ENCODE measurements around the gene GNB1L. TPM values are rescaled to one million over a fixed set of nuclear protein-coding genes. Genes with fewer than 3 reads are reported as not detected.

Gene GNB1L
- total and polyA plus RNA-seq, 7 donors = 2.5 to 15.0 (median 5.3) TPM

DNA sequence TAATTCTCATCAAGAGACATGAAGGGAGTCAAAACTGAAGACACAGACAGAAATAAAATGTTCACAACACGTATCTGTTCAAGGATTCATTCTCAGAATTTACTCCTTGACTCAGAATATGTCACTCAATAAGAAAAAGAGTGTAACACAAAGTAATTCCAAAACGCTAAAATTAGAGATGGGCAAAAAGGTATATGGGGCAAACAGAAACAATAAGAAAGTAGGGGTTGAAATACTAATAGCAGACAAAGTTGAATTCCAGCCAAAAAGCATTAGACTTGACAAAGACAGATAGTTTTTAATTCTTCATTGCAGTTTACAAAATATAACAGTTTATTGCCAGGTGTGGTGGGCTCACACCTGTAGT, 26.7 kb downstream of the GNB1L start:
- WGBS, 2 donors = 86 to 88% methylated on average over 2 of the region's 2 CpGs
- H3K9me3 ChIP-seq = no peaks in the 10 kb centered on the region

DNA sequence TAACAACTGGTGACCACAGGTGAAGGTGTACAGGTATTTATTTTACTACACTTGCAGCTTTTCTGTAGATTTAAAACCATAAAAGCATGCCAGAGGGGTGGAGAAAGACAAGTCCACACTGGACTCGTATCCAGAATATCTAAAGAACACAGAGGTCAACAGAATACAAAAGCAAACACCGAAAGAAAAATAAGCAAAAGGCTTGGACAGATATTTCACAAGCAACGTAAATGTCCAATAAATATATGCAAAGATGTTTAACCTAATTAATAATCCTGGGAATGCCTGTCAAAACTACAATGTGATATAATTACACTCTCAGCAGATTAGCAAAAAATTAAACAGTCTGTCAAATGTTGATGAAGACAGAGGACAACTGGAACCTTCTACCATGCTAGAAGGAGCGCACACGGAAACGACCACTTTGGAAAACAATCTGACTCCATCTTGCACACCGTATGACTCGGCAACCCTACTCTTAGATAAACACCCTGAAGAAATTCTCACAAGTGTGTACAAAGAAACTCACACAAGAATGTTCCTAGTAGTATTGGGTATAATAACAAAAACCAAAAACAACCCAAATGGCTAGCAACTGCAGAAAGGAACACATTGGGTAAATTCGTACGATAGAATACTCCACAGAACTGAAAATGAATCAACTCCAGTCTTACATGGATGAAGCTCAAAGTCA, 27.2 kb downstream of the GNB1L start:
- H3K27ac ChIP-seq = no peak overlapping the region
- no peaks in the 10 kb centered on the region for H3K36me3 ChIP-seq
- H3K4me3 ChIP-seq = no peak overlapping the region
- TF ChIP-seq, protein P1, sequence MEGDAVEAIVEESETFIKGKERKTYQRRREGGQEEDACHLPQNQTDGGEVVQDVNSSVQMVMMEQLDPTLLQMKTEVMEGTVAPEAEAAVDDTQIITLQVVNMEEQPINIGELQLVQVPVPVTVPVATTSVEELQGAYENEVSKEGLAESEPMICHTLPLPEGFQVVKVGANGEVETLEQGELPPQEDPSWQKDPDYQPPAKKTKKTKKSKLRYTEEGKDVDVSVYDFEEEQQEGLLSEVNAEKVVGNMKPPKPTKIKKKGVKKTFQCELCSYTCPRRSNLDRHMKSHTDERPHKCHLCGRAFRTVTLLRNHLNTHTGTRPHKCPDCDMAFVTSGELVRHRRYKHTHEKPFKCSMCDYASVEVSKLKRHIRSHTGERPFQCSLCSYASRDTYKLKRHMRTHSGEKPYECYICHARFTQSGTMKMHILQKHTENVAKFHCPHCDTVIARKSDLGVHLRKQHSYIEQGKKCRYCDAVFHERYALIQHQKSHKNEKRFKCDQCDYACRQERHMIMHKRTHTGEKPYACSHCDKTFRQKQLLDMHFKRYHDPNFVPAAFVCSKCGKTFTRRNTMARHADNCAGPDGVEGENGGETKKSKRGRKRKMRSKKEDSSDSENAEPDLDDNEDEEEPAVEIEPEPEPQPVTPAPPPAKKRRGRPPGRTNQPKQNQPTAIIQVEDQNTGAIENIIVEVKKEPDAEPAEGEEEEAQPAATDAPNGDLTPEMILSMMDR (IDR thresholded peaks at IDR 0.05) = no peak
- no peak for TF ChIP-seq POLR2AphosphoS5 (IDR thresholded peaks at IDR 0.05)
- TF ChIP-seq EP300 (IDR thresholded peaks at IDR 0.05) = no peak
- peak; percentile 24 for DNase-seq
- H3K4me1 ChIP-seq = no peaks in the 10 kb centered on the region
- H3K9me3 ChIP-seq = no peaks in the 10 kb centered on the region
- H3K27me3 ChIP-seq = no peaks in the 10 kb centered on the region
- 80 to 87% methylated on average over 10 of the region's 10 CpGs for WGBS, 2 donors
- intact Hi-C loops (cut with DNase I) = no loop called here

More for the DNA sequence above, 26.7 kb downstream of the GNB1L start:
- no peak overlapping the region for H3K4me3 ChIP-seq
- TF ChIP-seq POLR2AphosphoS5 (IDR thresholded peaks at IDR 0.05) (no peak), EP300 (IDR thresholded peaks at IDR 0.05) (no peak), POLR2A (IDR thresholded peaks at IDR 0.05) (no peak)
- TF ChIP-seq, protein P1 (IDR thresholded peaks at IDR 0.05) = no peak
- no peak overlapping the region for H3K27ac ChIP-seq
- no peaks in the 10 kb centered on the region for H3K36me3 ChIP-seq
- intact Hi-C loops (cut with DNase I) = no loop called here
- no peak for DNase-seq
- H3K4me1 ChIP-seq = no peaks in the 10 kb centered on the region
- no peaks in the 10 kb centered on the region for H3K27me3 ChIP-seq

DNA sequence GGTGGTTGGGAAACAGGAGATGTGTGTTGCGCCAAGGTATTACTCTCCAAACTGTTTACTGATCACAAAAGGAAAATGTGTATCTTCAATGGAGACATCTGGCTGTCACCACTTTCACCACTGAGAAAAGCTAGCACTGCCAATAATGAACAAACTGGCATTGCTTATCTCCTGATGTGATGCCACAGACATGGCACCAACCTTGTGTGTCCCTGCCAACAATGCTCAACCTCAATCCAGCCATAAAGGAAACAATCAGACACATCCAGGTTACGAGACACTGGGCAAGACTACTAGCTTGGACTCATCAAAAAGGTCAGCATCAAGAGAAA, 28.1 kb downstream of the GNB1L start:
- TF ChIP-seq EP300 (IDR thresholded peaks at IDR 0.05) = no peak
- TF ChIP-seq POLR2AphosphoS5 (IDR thresholded peaks at IDR 0.05) = no peak
- TF ChIP-seq, protein P1 (IDR thresholded peaks at IDR 0.05) = no peak
- no peak for TF ChIP-seq POLR2A (IDR thresholded peaks at IDR 0.05)
- no peak overlapping the region for H3K4me3 ChIP-seq
- H3K4me1 ChIP-seq = no peaks in the 10 kb centered on the region
- H3K9me3 ChIP-seq = no peaks in the 10 kb centered on the region
- H3K36me3 ChIP-seq = no peaks in the 10 kb centered on the region
- no peak for DNase-seq
- H3K27me3 ChIP-seq = no peaks in the 10 kb centered on the region
- no peak overlapping the region for H3K27ac ChIP-seq
- intact Hi-C loops (cut with DNase I) = no loop called here
- WGBS, 2 donors = 51 to 93% methylated on average over 2 of the region's 2 CpGs

DNA sequence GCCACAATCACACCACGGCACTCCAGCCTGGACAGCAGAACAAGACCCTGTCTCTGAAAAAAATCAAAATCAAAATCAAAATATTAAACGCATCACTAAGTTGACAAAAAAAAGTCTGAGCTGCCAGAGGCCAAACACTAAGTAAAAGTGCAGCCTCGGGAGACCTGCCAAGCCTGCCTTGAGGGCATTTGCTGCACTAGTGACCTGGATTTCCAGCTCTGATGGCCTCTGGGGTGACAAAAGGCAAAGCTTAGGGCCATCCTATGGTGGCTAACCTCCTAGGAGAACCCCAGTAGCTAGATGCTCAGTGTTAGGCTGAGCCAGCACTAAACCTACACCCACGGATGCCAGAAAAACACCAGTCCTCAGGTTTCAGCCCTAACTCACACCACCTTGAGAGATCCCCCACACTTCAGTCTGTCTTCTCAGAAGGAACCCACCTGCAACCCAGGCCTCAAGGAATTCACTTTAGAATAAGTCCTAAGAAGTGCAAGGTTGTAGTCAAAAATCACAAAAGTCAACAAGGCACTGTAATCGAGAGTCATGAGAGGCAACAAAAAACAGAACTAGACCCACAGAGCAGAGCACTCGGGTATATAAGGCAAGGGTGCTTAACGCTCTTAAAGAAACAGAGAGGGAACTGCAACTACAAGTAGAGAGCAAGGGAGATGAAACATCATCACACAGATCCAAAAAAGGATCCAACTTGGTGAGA, 28.6 kb downstream of the GNB1L start:
- Histone ChIP-seq H3K27me3 (no peaks in the 10 kb centered on the region), H3K9me3 (no peaks in the 10 kb centered on the region), H3K36me3 (no peaks in the 10 kb centered on the region), H3K4me3 (no peak overlapping the region), H3K27ac (no peak overlapping the region), H3K4me1 (no peaks in the 10 kb centered on the region)
- 92 to 93% methylated on average over 7 of the region's 7 CpGs for WGBS, 2 donors
- no peak for DNase-seq
- TF ChIP-seq, protein P1 (IDR thresholded peaks at IDR 0.05) = no peak
- TF ChIP-seq EP300 (IDR thresholded peaks at IDR 0.05) = no peak
- TF ChIP-seq POLR2A (IDR thresholded peaks at IDR 0.05) = no peak
- no peak for TF ChIP-seq POLR2AphosphoS5 (IDR thresholded peaks at IDR 0.05)
- intact Hi-C loops (cut with DNase I) = no loop called here
